Endothelial cell of umbilical vein (primary cell): ENCODE data around the gene DLG3. TPM values are rescaled to one million over a fixed set of nuclear protein-coding genes. Genes with fewer than 3 reads are reported as not detected.

Source experiments
- BruUV-seq: library from RNA; stranded (reverse); fragments of 400-500 nt; replicated peaks from 2 replicates; lab custom pipeline; 2021; lab: Mats Ljungman, UMichigan
- CTCF ChIA-PET: fragments of 300-600, 350-600 bp; sonication (Branson Sonifier 250); formaldehyde crosslinking; loops from one replicate; lab custom pipeline; 2021; ENCODE audit warnings: antibody characterized with exemption, inconsistent platforms; lab: Charles Lee
- POLR2A ChIA-PET: fragments of 300-600, 350-600 bp; sonication (Branson Sonifier 250); formaldehyde crosslinking; loops from one replicate; lab custom pipeline; 2021; ENCODE audit warnings: antibody characterized with exemption, inconsistent platforms; lab: Charles Lee
- DNase-seq: peaks from one replicate; pipeline ENCODE4 v3.0.0-alpha.2; 2011; ENCODE audit warnings: low read depth, low spot score
- FAIRE-seq: peaks from 2 replicates; lab custom pipeline; 2011; peaks lifted over from hg19 to GRCh38; lab: Jason Lieb, UNC
- H2AFZ ChIP-seq: 2 replicates; pipeline ENCODE4 v1.6.0; 2012; ENCODE audit warnings: low read depth, low read length, control low read depth, inconsistent platforms
- H3K27ac ChIP-seq: 2 replicates; pipeline ENCODE4 v1.5.1; 2011; ENCODE audit warnings: low read depth, mild to moderate bottlenecking, control low read depth, low read length, moderate library complexity; ENCODE audit not compliant: insufficient read depth
- H3K27me3 ChIP-seq, 2 experiments: 2 replicates each; pipeline versions ENCODE4 v1.6.0 to v1.6.1; 2011; ENCODE audit warnings: low read length in 2 of 2, mixed read lengths in 1 of 2; ENCODE audit not compliant: control insufficient read depth in 2 of 2, insufficient read depth in 2 of 2
- H3K36me3 ChIP-seq, 2 experiments: 2 replicates in 1 of 2; 3 replicates in 1 of 2; pipeline ENCODE4 v1.5.1; 2011; ENCODE audit warnings: low read length in 2 of 2, mild to moderate bottlenecking in 1 of 2, moderate library complexity in 1 of 2; ENCODE audit not compliant: control insufficient read depth in 2 of 2, insufficient read depth in 2 of 2; ENCODE audit errors: extremely low read depth in 1 of 2
- H3K4me1 ChIP-seq: 3 replicates; pipeline ENCODE4 v1.5.1; 2011; ENCODE audit warnings: mild to moderate bottlenecking, low read length; ENCODE audit not compliant: control insufficient read depth, insufficient read depth; ENCODE audit errors: extremely low read depth
- H3K4me2 ChIP-seq: 2 replicates; pipeline ENCODE4 v1.6.1; 2011; ENCODE audit warnings: low read length, control low read depth, mixed read lengths; ENCODE audit not compliant: insufficient read depth
- H3K4me3 ChIP-seq, 3 experiments: fragments of 200-600 bp in 1 of 3; sonication (generic), shearing (Covaris generic) in 1 of 3; replicated peaks in 1 of 3; 2 replicates each; pipeline ENCODE4 v1.5.1; 2011 to 2016; ENCODE audit warnings: control low read depth in 3 of 3, low read length in 3 of 3, mild to moderate bottlenecking in 2 of 3, inconsistent platforms in 1 of 3, low read depth in 1 of 3, moderate library complexity in 1 of 3; ENCODE audit not compliant: insufficient read depth in 1 of 3
- H3K79me2 ChIP-seq: 2 replicates; pipeline ENCODE4 v1.6.0; 2012; ENCODE audit warnings: low read length, inconsistent platforms; ENCODE audit not compliant: control insufficient read depth, insufficient read depth
- H3K9ac ChIP-seq: replicated peaks from 2 replicates; pipeline ENCODE3; 2011; ENCODE audit warnings: low read length, control low read depth; ENCODE audit not compliant: insufficient read depth; ENCODE audit errors: extremely low read depth
- H3K9me1 ChIP-seq: replicated peaks from 3 replicates; pipeline ENCODE4 v1.6.0; 2011; ENCODE audit warnings: mild to moderate bottlenecking, low read length; ENCODE audit not compliant: control insufficient read depth, insufficient read depth; ENCODE audit errors: extremely low read depth
- H3K9me3 ChIP-seq: replicated peaks from 2 replicates; pipeline ENCODE4 v1.5.1; 2012; ENCODE audit warnings: low read length, inconsistent platforms; ENCODE audit not compliant: control insufficient read depth, insufficient read depth
- H4K20me1 ChIP-seq: replicated peaks from 2 replicates; pipeline ENCODE3; 2011; ENCODE audit warnings: mild to moderate bottlenecking, low read length; ENCODE audit not compliant: control insufficient read depth, insufficient read depth; ENCODE audit errors: extremely low read depth
- EZH2 ChIP-seq: IDR thresholded peaks from 2 replicates; pipeline ENCODE4 v1.6.1; 2012; ENCODE audit warnings: borderline replicate concordance, low read depth, mild to moderate bottlenecking, moderate library complexity, low read length, inconsistent platforms; ENCODE audit not compliant: severe bottlenecking
- GATA2 ChIP-seq: IDR thresholded peaks from 2 replicates; pipeline ENCODE4 v1.7.0; 2011; ENCODE audit warnings: low read depth, mild to moderate bottlenecking, moderate library complexity, mixed read lengths, low read length; ENCODE audit not compliant: insufficient read length, insufficient read depth
- JUN ChIP-seq: IDR thresholded peaks from 2 replicates; pipeline ENCODE4 v1.6.1; 2011; ENCODE audit warnings: borderline replicate concordance, low read depth; ENCODE audit not compliant: insufficient read length, insufficient read depth
- MYC ChIP-seq: IDR thresholded peaks from one replicate; pipeline ENCODE4 v1.6.1; 2011; ENCODE audit warnings: mild to moderate bottlenecking, low read depth, low read length
- POLR2A ChIP-seq: IDR thresholded peaks from 2 replicates; pipeline ENCODE4 v1.6.1; 2012; ENCODE audit warnings: low read depth, mild to moderate bottlenecking, control low read depth, low read length
- POLR2AphosphoS5 ChIP-seq: IDR thresholded peaks from 2 replicates; pipeline ENCODE4 v1.6.1; 2012; ENCODE audit warnings: low read depth, mild to moderate bottlenecking, control low read depth, low read length, moderate library complexity; ENCODE audit not compliant: insufficient read depth
- dilution Hi-C: fragments of 300-500 bp; cut with MboI; formaldehyde crosslinking; loops from one replicate; pipeline ENCODE4 v1.15.0; 2019; ENCODE audit warnings: low sequenced_read_pairs; ENCODE audit not compliant: extremely low pct_ligation_motif_present
- intact Hi-C: fragments of 100-400 bp; cut with micrococcal nuclease; formaldehyde crosslinking; loops from one replicate; pipeline ENCODE4 v1.10.0; 2022
- polyA plus RNA-seq, 4 experiments: library from polyadenylated mRNA; depleted of rRNA in 3 of 4; stranded (reverse) in 3 of 4; unstranded in 1 of 4; fragments of >200 nt; gene quantifications; 2 replicates each; pipeline versions ENCODE4 v1.2.1 to v1.2.3, GENCODE V29; 2011 to 2012; ENCODE audit warnings: missing spikeins in 1 of 4
- total RNA-seq: library from RNA; stranded (reverse); gene quantifications from 2 replicates; pipeline ENCODE4 v1.2.3, GENCODE V29; 2021
- TF ChIP-seq, protein P1 (sequence below), 2 donors: IDR thresholded peaks; 1 replicate in 1 of 2; 2 replicates in 1 of 2; pipeline ENCODE4 v1.5.1; 2011; ENCODE audit warnings: low read length in 2 of 2, mild to moderate bottlenecking in 2 of 2, moderate library complexity in 2 of 2, control low read depth in 1 of 2, inconsistent platforms in 1 of 2, low read depth in 1 of 2; ENCODE audit not compliant: insufficient read depth in 1 of 2; ENCODE audit errors: extremely low read depth in 1 of 2
- TF ChIP-seq, protein P2 (sequence below): IDR thresholded peaks from 2 replicates; pipeline ENCODE4 v1.6.1; 2011; ENCODE audit not compliant: insufficient read depth, insufficient read length

DLG3 gene
- total and polyA plus RNA-seq, 2 donors (not counting 3 experiments of a cell fraction or from before 2014, with no cell fraction given): 1.2 to 3.2 TPM

DNA sequence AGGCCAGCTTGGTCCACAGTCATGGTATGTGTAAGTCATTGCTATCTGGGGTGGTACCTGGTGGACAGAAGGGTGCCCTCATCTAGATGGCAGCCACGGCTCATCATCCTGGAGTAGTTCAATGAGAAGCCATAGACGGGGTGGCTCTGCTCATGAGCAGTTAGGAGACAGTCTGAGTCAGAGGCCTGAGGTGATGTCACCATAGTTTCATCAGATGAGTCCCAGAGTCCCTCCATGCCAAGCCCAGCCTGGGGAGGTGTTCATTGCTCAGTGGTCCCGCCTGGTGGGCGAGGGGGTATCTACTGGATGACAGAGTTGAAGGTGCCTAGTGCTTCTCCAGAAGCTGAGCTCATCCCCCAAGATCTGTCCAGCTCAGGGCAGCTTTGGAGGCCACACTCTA lies 49.8 kb downstream of the DLG3 start:
- H3K27ac ChIP-seq: no peak overlapping the region
- intact Hi-C loops (no loop called here), dilution Hi-C loops (no loop called here)
- no peaks in the 10 kb centered on the region for H3K36me3 ChIP-seq
- no peak overlapping the region for H2AFZ ChIP-seq
- no peaks in the 10 kb centered on the region for H3K27me3 ChIP-seq
- no peak for TF ChIP-seq MYC
- TF ChIP-seq, protein P1, sequence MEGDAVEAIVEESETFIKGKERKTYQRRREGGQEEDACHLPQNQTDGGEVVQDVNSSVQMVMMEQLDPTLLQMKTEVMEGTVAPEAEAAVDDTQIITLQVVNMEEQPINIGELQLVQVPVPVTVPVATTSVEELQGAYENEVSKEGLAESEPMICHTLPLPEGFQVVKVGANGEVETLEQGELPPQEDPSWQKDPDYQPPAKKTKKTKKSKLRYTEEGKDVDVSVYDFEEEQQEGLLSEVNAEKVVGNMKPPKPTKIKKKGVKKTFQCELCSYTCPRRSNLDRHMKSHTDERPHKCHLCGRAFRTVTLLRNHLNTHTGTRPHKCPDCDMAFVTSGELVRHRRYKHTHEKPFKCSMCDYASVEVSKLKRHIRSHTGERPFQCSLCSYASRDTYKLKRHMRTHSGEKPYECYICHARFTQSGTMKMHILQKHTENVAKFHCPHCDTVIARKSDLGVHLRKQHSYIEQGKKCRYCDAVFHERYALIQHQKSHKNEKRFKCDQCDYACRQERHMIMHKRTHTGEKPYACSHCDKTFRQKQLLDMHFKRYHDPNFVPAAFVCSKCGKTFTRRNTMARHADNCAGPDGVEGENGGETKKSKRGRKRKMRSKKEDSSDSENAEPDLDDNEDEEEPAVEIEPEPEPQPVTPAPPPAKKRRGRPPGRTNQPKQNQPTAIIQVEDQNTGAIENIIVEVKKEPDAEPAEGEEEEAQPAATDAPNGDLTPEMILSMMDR (IDR thresholded peaks at IDR 0.05; ENCODE audit: extremely low read depth in 1 of 2, insufficient read depth in 1 of 2, low read depth in 1 of 2, low read length in 2 of 2): no peak
- no peak for TF ChIP-seq GATA2
- TF ChIP-seq, protein P2, sequence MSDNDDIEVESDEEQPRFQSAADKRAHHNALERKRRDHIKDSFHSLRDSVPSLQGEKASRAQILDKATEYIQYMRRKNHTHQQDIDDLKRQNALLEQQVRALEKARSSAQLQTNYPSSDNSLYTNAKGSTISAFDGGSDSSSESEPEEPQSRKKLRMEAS: no peak
- no peak for TF ChIP-seq JUN
- TF ChIP-seq EZH2: no peak
- no peak for TF ChIP-seq POLR2AphosphoS5
- no peak for TF ChIP-seq POLR2A
- H3K9me1 ChIP-seq: no peaks in the 10 kb centered on the region
- no peaks in the 10 kb centered on the region for H4K20me1 ChIP-seq
- H3K9ac ChIP-seq: no peak overlapping the region
- ChIA-PET POLR2A (no interaction called here), CTCF (no interaction called here)
- DNase-seq (no peak), FAIRE-seq (peak; percentile 18)
- H3K9me3 ChIP-seq: no peaks in the 10 kb centered on the region
- no peak overlapping the region for H3K4me3 ChIP-seq
- no TSS peak for BruUV-seq
- H3K79me2 ChIP-seq: no peaks in the 10 kb centered on the region
- H3K4me1 ChIP-seq: no peaks in the 10 kb centered on the region
- no peak overlapping the region for H3K4me2 ChIP-seq
